ENCODE measurements around the gene ARHGEF39. TPM values are rescaled to one million over a fixed set of nuclear protein-coding genes. Genes with fewer than 3 reads are reported as not detected.
"Not testable (repeated sequence)": the region's sequence is repeated elsewhere in the genome, so short reads cannot be mapped to it uniquely, and the experiment has no call there.

Gene ARHGEF39
- polyA plus RNA-seq, 1 donor: 15.4 TPM

DNA sequence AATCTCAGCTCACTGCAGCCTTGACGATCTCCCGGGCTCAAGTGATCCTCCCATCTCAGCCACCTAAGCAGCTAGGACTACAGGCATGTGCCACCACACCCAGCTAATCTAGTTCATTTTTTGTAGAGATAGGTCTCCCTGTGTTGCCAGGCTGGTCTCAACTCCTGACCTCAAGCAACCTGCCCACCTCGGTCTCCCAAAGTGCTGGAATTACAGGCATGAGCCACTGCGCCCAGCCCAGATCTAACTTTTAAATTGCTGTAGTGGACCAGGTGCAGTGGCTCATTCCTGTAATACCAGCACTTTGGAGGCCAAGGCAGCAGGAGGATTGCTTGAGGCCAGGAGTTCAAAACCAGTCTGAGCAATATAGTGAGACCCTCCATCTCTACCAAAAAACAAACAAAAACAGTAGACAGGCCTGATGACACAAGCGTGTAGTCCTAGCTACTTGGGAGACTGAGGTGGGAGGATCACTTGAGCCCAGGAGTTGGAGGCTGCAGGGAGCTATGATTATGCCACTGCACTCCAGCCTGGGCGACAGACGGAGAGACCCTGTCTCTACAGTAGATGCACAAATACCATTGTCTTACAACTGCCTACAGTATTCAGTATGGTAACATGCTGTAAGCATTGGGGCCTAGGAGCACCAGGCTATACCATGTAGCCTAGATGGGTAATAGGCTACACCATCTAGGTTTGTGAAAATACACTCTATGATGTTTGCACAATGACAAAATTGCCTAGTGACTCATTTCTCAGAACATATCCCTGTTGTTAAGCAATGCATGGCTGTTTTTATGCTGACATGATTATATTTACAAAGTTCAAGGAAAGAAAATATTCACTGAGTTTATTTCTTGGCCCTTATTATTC is 12.8 kb downstream of the ARHGEF39 start:
- DNase-seq: no peak

DNA sequence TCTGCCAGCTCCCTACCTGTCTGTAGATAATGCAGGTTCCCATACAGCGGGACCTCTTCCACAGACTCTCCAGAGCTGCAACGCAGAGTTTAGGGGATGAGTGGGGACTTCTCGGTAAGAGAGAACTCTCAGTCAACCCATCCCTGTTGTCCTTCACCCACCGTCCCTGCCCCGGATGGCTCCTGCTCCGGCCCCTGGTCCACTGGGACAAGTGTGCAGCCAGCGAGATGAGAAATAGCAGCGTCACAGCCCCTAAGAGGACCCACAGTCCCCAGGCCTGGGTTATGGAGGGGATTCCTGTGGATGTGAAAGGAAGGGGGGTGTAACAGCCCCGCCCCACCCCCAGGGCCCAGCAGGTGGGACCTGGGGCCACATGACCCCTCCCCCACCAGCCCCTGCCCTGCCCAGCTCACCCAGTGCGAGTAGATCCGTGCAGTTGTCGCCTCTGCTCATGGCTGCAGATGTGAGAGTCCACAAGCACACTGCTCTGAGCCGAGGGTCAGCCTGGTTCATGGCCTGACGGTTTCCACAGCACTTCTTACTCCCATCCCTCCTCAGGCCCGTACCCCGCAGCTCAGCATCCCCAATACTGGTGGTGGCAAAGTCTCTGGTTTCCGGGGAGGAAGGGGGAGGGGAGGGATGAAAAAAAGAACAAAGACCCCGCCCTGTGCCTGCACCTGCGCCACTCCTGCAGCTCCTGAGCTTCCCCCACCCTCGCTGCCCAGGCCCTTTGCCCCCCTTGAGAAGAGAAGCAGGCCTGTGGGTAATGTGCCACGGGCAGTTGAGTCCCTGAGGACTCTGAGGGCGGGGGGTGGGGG is 14.4 kb downstream of the ARHGEF39 start, which contains the start of gene SIT1:
Gene SIT1 (minus strand): TSS at position 591 of the 818 bp plus-strand sequence. CDS start 78 bp downstream, at position 513.
- DNase-seq: no peak

DNA sequence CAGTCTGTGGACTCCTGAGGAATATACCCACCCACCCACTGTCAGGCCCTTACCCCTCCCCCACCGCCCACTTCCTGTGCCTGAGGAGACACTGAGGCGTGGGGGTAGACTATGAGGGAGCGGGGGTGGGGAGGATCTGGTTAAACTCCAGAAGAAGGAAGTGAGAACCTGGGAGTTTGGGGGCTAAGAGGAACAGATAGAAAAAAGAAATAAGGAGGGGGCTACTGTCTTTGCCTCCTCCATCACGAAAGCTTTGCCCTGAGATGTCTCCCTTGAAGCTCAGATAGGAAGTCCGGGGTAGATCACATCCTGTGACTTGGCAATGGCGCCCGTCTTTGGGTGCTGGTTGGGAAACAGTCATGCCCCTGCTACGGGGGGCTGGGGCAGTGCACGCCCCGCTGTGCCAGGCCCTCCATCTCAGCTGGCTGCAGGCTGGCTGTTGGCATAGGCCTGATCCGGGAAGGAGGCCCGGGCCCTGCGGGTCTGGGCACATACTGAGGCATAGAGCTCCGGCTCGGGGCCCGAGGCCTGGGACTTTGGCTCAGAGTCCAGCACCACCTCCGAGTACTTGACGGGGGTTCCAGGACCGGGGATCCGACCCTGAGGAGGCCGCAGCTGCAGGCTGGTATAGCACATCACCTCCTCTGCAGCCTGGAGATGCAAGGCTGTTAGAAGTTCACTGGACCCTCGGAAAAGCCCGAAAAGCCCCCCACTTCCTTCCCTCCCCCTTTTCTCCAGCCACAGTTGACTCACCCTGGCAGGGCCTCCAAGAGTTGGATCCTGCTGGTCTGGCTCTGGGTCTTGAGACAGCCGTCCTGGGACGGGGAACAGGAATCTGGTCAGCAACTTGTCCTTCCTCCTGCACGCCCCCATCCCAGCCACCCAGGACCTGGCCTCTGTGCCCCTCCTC is 15.3 kb downstream of the ARHGEF39 start:
- no peak for DNase-seq

DNA sequence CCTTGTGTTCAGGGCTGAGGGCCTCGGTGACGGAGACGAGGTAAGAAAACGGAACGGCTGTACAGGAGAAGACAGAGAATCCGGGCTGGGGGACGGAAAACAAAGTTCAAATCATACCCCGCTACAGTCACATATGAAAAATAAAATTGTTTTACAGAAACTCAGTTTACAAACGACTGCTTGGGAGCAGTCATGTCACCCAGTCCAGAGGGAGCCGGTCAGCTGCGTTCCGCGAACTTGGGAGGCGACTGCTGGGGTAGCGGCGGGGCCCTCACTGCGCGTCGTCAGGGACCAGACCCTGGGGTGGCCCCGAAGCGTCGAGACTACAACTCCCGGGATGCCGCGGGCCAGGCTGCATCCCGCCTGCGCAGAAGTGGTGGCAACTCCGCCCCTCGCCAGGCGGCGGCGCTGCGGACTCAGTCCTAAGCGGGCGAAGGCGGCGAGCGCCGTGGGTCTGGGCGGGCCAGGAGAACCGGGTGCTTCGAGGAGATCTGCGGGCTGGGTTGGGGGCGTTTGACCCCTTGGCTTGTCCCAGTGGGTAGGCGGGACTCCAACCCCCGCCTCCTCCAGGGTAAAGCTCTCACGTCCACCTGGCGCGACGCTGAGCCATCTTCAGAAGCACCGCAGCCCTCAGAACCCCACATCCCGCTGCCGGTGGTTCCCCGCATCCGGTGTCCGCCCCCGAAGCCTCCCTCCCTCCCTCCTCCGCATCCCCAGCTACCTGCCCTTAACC is 18.3 kb downstream of the ARHGEF39 start:
- peak; percentile 95 for DNase-seq

DNA sequence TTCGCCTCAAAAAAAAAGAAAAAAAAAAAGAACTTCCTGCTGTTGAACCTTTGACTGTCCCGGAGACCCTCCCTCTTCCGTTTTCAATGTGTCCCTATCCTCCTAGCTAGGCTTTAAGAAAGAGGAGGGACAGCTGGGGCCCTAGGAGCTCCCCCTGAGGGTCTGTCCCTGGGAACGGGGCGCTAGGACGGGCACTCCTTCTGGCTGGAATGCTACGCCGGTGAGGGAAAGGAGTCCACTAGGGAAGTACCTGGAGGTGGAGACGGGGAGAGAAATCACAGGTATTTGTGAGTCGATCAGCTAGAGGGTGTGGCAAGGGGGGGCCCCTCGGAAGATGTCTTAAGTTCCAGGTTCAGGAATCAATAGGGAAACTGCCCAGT is 18.9 kb downstream of the ARHGEF39 start:
- DNase-seq: peak; percentile 67

DNA sequence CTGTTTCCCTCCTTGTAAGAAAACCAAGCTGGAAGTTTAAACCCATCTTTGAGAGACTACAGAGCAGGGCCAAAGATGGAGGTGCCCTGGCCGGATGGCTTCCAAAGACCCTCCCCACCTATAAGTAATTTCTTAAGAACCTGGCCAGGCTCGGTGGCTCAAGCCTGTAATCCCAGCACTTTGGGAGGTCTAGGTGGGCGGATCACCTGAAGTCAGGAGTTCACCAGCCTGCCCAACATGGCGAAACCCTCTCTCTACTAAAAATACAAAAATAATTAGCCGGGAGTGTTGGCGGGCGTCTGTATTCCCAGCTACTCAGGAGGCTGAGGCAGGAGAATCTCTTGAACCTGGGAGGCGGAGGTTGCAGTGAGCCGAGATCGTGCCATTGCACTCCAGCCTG is 19.3 kb downstream of the ARHGEF39 start:
- DNase-seq: not testable (repeated sequence)

DNA sequence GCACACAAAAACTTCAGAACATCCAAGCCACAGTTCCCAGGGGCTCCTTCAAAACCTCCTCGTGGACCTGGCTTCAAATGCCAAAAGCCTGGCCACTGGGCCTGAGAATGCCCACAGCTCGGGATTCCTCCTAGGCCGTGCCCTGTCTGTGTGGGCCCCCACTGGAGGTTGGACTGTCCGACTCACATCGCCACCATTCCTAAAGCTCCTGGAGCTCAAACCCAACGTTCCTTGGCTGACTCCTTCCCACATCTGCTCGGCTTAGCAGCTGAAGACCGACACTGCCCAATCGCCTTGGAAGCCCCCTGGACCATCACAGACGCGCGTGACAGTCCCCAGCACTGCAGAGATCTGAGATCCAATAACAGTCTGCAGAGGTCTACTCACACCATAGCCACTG is 21.9 kb downstream of the ARHGEF39 start:
- DNase-seq: no peak

DNA sequence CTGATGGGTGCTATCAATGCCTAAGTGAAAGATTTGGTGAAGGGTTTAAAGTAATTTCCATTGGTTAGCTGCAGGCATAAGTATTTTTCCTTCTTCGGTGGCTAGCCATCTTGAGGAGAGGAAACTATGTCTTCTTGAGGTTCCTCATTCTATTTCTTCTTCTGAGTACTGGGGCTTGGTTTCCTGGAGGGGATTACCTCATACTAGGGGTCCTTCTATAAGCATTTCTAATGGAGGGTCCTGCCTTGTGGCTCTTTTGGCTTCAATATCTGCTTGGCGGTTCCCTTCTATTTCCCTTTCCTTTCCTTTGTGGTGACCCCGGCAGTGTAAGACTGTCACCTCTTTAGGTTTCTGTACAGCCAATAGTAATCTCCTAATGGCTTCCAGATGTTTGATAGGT is 23.5 kb downstream of the ARHGEF39 start:
- DNase-seq: not testable (repeated sequence)

DNA sequence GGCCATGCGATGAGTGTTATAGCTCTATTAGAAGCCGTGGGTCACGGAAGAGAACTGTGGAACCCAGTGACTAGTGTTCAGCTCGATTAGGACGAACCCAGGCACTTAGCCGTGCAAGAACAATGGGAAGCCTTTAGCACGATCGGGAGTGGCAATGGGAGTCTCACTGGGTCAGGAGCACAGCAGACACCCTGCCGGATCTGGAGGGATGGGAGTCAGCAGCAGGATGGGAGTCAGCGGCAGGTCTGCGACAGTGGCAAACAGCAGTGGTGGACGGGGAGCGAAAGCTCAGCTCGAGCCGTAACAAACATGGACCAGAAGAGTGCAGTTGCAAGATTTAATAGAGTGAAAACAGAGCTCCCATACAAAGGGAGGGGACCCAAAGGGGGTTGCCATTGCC is 24.6 kb downstream of the ARHGEF39 start:
- DNase-seq: not testable (repeated sequence)

DNA sequence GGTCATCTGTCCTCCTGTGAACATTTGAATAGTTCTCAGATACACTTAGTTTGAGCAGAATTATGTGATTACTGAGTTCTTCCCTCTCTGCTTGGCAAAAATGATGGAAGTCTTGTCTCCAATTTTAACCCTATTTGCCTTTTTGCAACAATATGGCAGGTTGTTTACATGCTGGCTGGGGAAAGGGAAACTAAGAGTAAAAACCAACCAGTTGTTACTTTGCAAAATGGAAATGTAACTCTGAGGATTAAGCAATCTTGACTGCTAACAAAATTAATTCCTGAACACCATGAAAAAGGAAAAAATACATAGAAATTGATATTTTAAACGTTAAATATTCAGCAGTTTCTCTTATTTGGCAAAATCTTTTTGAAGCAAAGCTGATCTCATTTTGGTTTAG is 25.4 kb downstream of the ARHGEF39 start:
- DNase-seq: no peak

DNA sequence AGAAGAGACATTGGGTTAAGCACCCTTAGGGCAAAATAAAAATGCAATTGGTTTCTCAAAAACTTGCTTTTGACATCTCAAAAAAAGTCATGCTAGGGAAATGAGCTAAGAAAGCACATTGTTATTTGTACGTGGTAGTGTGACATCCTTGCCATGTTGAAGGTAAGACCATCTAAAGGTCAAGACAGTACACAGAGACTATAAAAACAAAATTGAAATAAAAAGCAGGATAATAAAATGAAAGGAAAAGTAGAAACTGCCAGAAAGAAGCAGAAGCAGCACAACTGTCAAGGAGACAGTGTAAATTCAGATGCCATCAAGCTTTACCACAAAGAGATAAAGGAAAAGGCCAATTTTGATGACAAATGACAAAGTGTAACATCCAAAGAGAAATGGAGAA is 25.8 kb downstream of the ARHGEF39 start:
- DNase-seq: not testable (repeated sequence)

DNA sequence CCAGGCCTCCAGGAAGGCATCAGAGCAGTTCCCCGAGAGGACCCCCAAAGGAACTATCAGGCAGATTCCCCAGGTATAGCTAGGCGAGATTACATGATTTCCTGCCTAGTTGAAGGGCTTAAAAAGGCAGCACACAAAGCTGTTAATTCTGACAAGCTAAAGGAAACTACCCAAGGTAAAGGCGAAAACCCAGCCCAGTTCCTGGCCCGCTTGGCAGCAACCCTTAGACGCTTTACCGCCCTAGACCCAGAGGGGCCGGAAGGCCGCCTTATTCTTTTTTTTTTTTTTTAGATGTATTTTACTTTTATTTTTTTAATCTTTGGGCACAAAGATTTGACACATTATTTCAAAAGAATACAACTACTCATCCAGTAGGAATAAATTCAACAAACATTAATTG is 26.2 kb downstream of the ARHGEF39 start:
- not testable (repeated sequence) for DNase-seq

DNA sequence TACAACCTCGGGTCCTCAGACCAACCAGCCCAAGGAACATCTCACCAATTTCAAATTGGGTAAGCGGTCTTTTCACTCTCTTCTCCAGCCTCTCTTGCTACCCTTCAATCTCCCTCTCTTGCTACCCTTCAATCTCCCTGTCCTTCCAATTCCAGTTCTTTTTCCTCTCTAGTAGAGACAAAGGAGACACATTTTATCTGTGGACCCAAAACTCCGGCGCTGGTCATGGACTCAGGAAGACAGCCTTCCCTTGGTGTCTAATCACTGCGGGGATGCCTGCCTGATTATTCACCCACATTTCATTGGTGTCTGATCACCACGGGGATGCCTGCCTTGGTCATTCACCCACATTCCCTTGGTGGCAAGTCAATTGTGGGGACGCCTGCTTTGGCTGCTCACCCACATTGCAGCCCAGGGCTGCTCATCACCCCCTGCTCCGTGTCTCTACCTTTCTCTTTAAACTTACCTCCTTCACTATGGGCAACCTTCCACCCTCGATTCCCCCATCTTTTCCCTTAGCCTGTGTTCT is 27.5 kb downstream of the ARHGEF39 start:
- not testable (repeated sequence) for DNase-seq

DNA sequence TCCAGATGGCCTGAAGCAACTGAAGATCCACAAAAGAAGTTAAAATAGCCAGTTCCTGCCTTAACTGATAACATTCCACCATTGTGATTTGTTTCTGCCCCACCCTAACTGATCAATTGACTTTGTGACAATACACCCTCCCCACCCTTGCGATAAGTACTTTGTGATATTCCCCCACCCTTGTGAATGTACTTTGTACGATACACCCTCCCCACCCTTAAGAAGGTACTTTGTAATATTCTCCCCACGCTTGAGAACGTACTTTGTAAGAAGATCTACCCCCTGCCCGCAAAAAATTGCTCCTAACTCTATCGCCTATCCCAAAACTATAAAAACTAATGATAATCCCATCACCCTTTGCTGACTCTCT is 28.1 kb downstream of the ARHGEF39 start:
- not testable (repeated sequence) for DNase-seq

DNA sequence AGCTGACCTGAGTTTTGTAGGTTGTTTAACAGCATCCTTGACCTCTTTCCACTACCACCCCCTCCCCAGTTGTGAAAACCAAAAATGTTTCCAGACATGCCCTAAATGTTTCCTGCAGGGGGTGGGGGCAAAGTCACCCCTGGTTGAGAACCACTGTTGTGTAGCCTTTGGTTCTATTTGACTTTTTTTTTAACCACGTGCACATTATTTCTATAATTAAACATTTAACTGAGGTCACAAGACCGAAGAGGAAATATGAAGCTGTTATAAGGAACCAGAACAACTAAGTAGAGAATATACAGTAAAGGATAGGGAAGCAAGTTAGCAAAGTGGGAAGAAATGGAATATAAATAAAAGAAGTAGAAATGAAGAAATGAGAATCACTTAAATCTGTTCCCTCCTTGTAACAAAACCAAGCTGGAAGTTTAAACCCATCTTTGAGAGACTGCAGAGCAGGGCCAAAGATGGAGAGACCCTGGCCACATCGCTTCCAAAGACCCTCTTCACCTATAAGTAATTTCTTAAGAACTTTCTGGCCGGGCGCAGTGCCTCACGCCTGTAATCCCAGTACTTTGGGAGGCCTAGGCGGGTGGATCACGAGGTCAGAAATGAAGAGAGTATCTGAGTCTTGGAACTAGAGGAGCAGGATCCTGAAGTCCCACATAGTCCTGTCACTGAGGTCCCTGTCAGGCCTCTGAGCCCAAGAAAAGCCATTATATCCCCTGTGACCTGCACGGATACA is 28.7 kb downstream of the ARHGEF39 start:
- DNase-seq: no peak

DNA sequence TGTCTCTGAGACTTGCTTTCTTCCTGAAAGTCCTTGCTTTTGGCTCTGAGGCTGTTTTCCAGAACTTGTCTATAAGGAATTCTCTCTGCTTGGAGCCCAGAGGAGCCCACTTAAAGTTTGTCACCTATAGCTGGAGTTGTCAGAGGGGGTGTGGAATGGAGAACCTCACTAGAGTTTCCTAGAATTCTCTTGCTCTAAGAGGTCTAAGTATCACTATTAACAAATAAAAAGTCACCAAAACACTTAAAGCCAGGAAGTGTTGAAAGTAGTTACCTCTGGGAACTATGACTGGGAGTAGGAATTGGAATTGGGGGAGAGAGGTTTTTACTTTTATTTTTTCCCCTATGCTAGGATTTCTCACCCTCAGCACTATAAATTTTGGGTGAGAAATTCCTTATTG is 29.3 kb downstream of the ARHGEF39 start:
- DNase-seq: no peak

DNA sequence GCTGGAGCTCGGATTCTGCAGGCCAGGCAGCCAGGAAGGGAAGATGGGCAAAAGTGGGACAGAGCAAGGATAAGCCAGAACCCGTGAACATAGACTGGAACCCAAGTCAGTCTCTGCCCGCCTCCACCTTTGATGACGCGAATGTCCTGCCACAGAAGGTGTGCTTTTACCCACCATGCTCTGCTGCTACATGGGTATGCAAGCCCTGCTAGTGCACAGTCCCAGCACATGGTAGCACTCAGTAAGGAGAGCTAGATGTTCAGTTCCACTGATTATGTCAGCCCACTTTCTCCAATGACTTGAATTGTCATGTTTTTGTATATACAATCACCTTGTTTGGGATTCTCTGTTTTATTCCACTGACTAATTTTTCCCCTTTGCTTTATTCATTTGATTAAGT is 35.4 kb downstream of the ARHGEF39 start:
- no peak for DNase-seq

DNA sequence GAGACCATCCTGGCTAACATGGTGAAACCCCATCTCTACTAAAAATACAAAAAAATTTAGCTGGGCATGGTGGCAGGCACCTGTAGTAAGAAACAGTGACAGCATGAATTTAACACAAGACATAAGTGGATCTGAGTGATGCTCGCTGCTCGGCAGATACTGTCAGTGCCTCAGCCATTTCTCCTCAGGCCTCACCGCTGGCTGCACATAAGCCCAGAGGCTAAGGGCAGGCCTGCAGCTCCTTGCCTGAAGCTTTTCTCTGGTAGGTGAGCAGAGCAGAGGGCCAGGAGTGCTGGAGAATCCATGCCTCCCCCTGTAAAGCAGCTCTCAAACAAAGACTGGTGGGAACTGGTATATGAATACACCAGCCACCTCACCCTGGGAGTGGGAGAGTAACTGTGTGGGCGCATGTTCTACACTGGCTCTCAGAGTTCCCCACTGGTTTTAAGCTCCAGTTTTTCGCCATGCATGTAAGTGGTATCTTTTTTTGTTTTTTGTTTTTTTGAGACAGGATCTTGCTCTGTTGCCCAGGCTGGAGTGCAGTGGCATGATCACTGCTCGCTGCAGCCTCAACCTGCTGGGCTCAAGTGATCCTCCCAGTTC is 36.5 kb downstream of the ARHGEF39 start:
- DNase-seq: no peak

DNA sequence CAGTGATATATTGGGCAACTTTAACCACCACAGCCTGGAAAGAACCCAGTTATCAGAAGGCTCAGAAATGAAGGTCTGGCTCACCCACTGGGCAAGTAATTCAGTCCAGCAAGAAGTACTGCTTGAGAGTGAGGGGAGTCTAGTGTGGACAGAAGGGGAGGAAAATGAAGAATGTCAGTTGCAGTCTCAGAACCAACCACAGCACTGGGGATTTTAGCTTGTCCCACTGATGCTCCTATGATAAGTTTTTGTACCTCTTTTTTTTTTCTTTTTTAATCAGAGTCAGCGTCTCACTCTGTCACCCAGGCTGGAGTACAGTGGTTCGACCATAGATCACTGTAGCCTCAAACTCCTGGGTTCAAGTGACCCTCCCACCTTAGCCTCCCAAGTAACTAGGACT is 37.4 kb downstream of the ARHGEF39 start:
- DNase-seq: no peak

DNA sequence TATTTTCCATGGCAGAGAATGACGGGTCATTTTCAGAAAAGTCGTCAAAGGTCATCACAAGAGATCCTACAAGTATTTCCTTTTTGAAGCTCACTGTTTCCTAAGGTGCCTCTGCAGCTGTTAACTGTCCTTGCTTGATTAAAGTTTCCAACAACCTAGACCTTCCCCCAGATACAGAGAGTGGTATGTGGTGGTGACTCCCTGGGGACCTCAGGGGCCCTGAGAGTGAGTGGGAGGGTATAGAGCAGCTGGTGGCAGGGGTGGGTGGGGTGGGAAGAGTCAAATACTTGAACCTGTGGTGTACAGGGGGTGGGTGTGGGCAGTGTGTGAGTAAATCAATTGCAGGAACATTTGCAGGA is 45.2 kb downstream of the ARHGEF39 start:
- no peak for DNase-seq

Data from left kidney (tissue), 2 donors.